H9 (cell line): ENCODE data around the gene PDPR. TPM values are rescaled to one million over a fixed set of nuclear protein-coding genes. Genes with fewer than 3 reads are reported as not detected.

Experiments
- DNase-seq: peaks from one replicate; pipeline ENCODE4 v3.0.0-alpha.2; 2017
- H2AFZ ChIP-seq: one replicate; pipeline ENCODE4 v1.6.1; 2013; ENCODE audit warnings: mild to moderate bottlenecking, low read length, control low read depth, moderate library complexity
- H2AK5ac ChIP-seq: 2 replicates; pipeline ENCODE4 v1.6.1; 2013; ENCODE audit warnings: low read length, control low read depth, mixed read lengths; ENCODE audit not compliant: insufficient read length
- H2BK120ac ChIP-seq: one replicate; pipeline ENCODE4 v1.6.1; 2013; ENCODE audit warnings: low read depth, mild to moderate bottlenecking, low read length, control low read depth, inconsistent platforms; ENCODE audit not compliant: poor library complexity, severe bottlenecking
- H2BK12ac ChIP-seq: 2 replicates; pipeline ENCODE4 v1.6.1; 2013; ENCODE audit warnings: low read length, control low read depth, mixed read lengths, low read depth; ENCODE audit not compliant: insufficient read length
- H2BK15ac ChIP-seq: 2 replicates; pipeline ENCODE4 v1.6.1; 2013; ENCODE audit warnings: low read depth, low read length, control low read depth
- H2BK20ac ChIP-seq: one replicate; pipeline ENCODE4 v1.6.1; 2013; ENCODE audit warnings: low read depth, mild to moderate bottlenecking, low read length, control low read depth, inconsistent platforms; ENCODE audit not compliant: poor library complexity, severe bottlenecking
- H2BK5ac ChIP-seq: 2 replicates; pipeline ENCODE4 v1.6.1; 2013; ENCODE audit warnings: low read length, control low read depth, mixed read lengths; ENCODE audit not compliant: insufficient read length
- H3K14ac ChIP-seq: 2 replicates; pipeline ENCODE4 v1.6.1; 2013; ENCODE audit warnings: low read length, control low read depth; ENCODE audit not compliant: insufficient read depth
- H3K18ac ChIP-seq: 2 replicates; pipeline ENCODE4 v1.6.1; 2013; ENCODE audit warnings: low read depth, mild to moderate bottlenecking, mixed read lengths, low read length, control low read depth; ENCODE audit not compliant: insufficient read length
- H3K23ac ChIP-seq: 2 replicates; pipeline ENCODE4 v1.6.1; 2013; ENCODE audit warnings: low read length, control low read depth, mixed read lengths, low read depth; ENCODE audit not compliant: insufficient read length
- H3K23me2 ChIP-seq: 2 replicates; pipeline ENCODE4 v1.6.1; 2013; ENCODE audit warnings: low read depth, mild to moderate bottlenecking, mixed read lengths, low read length, control low read depth; ENCODE audit not compliant: insufficient read length, poor library complexity, severe bottlenecking
- H3K27ac ChIP-seq: 2 replicates; pipeline ENCODE4 v1.5.1; 2013; ENCODE audit warnings: low read length, control low read depth, mixed read lengths, low read depth; ENCODE audit not compliant: insufficient read length
- H3K27me3 ChIP-seq: 2 replicates; pipeline ENCODE4 v1.6.1; 2013; ENCODE audit warnings: low read length, control low read depth, inconsistent platforms; ENCODE audit not compliant: insufficient read depth
- H3K4ac ChIP-seq: 2 replicates; pipeline ENCODE4 v1.6.1; 2013; ENCODE audit warnings: low read depth, mild to moderate bottlenecking, control low read depth, inconsistent platforms, low read length, moderate library complexity
- H3K4me1 ChIP-seq: 2 replicates; pipeline ENCODE4 v1.6.1; 2013; ENCODE audit warnings: low read length, control low read depth, inconsistent platforms; ENCODE audit not compliant: insufficient read depth
- H3K4me2 ChIP-seq: 2 replicates; pipeline ENCODE4 v1.6.1; 2013; ENCODE audit warnings: low read length, control low read depth, mixed read lengths; ENCODE audit not compliant: insufficient read length, insufficient read depth
- H3K56ac ChIP-seq: 2 replicates; pipeline ENCODE4 v1.6.1; 2013; ENCODE audit warnings: low read depth, mild to moderate bottlenecking, mixed read lengths, low read length, control low read depth; ENCODE audit not compliant: insufficient read length
- H3K79me1 ChIP-seq: 2 replicates; pipeline ENCODE4 v1.6.1; 2013; ENCODE audit warnings: low read depth, mild to moderate bottlenecking, moderate library complexity, low read length, control low read depth, inconsistent platforms; ENCODE audit not compliant: insufficient read depth, poor library complexity, severe bottlenecking
- H3K79me2 ChIP-seq: 2 replicates; pipeline ENCODE4 v1.6.1; 2013; ENCODE audit warnings: low read length, control low read depth, inconsistent platforms; ENCODE audit not compliant: insufficient read depth
- H3K9ac ChIP-seq: 2 replicates; pipeline ENCODE4 v1.6.1; 2013; ENCODE audit warnings: low read length, control low read depth, mixed read lengths; ENCODE audit not compliant: insufficient read length; ENCODE audit errors: extremely low read depth
- H3K9me3 ChIP-seq: one replicate; pipeline ENCODE4 v1.6.1; 2013; ENCODE audit warnings: low read depth, low read length, inconsistent platforms; ENCODE audit not compliant: control insufficient read depth
- H3T11ph ChIP-seq: one replicate; pipeline ENCODE4 v1.6.1; 2013; ENCODE audit warnings: mild to moderate bottlenecking, low read length, control low read depth, inconsistent platforms
- H4K20me1 ChIP-seq: one replicate; pipeline ENCODE4 v1.6.1; 2013; ENCODE audit not compliant: control insufficient read depth, insufficient read length, insufficient read depth
- H4K5ac ChIP-seq: 2 replicates; pipeline ENCODE4 v1.6.1; 2013; ENCODE audit warnings: low read depth, mild to moderate bottlenecking, mixed read lengths, low read length, control low read depth; ENCODE audit not compliant: insufficient read length
- H4K8ac ChIP-seq: replicated peaks from 2 replicates; pipeline ENCODE4 v1.6.1; 2013; ENCODE audit warnings: low read length, control low read depth, mixed read lengths, low read depth; ENCODE audit not compliant: insufficient read length
- H4K91ac ChIP-seq: 2 replicates; pipeline ENCODE4 v1.6.1; 2013; ENCODE audit warnings: low read depth, mild to moderate bottlenecking, moderate library complexity, mixed read lengths, low read length, control low read depth; ENCODE audit not compliant: insufficient read length
- H3K27ac Mint-ChIP-seq, 3 experiments: 2 replicates in 2 of 3; 3 replicates in 1 of 3; pipeline ENCODE4 v1.8.0; 2020 to 2021; ENCODE audit warnings: mixed read lengths in 3 of 3, mild to moderate bottlenecking in 1 of 3, moderate library complexity in 1 of 3
- H3K27me3 Mint-ChIP-seq: 2 replicates; pipeline ENCODE4 v1.8.0; 2021; ENCODE audit warnings: low read depth, mild to moderate bottlenecking, moderate library complexity, mixed read lengths
- H3K36me3 Mint-ChIP-seq, 3 experiments: 2 replicates in 2 of 3; 3 replicates in 1 of 3; pipeline ENCODE4 v1.8.0; 2020 to 2021; ENCODE audit warnings: low read depth in 3 of 3, mixed read lengths in 3 of 3; ENCODE audit not compliant: insufficient read depth in 1 of 3
- H3K4me1 Mint-ChIP-seq, 2 experiments: 2 replicates each; pipeline ENCODE4 v1.8.0; 2020; ENCODE audit warnings: mixed read lengths in 2 of 2
- H3K4me3 Mint-ChIP-seq, 2 experiments: 2 replicates in 1 of 2; 3 replicates in 1 of 2; pipeline ENCODE4 v1.8.0; 2020 to 2021; ENCODE audit warnings: mild to moderate bottlenecking in 2 of 2, mixed read lengths in 2 of 2, moderate library complexity in 1 of 2
- H3K9me3 Mint-ChIP-seq, 2 experiments: 2 replicates in 1 of 2; 3 replicates in 1 of 2; pipeline ENCODE4 v1.8.0; 2020; ENCODE audit warnings: mild to moderate bottlenecking in 2 of 2, mixed read lengths in 2 of 2, moderate library complexity in 1 of 2
- WGBS: extraction: QIAGEN DNeasy Blood & Tissue Kit; methylation state at CpG from one replicate; pipeline ENCODE4 v1.1.7; 2013; ENCODE audit warnings: missing lambda C conversion rate, low lambda C conversion rate, mixed read lengths; ENCODE audit not compliant: insufficient read length; ENCODE audit errors: extremely low coverage; 5-methylcytosine and 5-hydroxymethylcytosine counted together
- total RNA-seq: library from RNA; stranded (reverse); gene quantifications from 2 replicates; pipeline ENCODE4 v1.2.1, GENCODE V29; 2021
- TF ChIP-seq, protein P1 (sequence below): fragments of 200-600 bp; sonication (generic); conservative IDR thresholded peaks from 3 replicates; pipeline ENCODE4 v1.8.0; 2021; ENCODE audit warnings: antibody characterized with exemption, mild to moderate bottlenecking

PDPR gene
- total RNA-seq, 1 experiment from 2014 or later, result 37.2 TPM

DNA sequence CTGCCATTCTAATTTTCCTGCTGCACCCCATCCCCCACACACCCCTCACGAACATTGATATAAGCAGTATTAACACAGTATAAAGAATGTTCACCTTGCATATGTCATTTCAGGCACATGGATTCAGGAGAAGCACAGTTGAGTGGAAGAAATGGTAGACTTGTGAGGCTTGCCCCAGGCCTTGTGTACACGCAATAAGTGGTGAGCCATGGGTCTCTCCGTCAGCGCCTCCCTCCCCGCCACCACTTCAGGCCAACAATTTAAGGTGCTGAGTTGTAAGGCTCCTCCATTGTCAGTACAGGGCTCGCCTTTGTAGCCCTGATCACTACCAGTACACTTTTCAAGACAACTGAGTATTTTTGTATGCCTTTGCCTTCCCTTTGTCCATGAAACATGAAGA lies 47.2 kb downstream of the PDPR start:
- Histone ChIP-seq H2BK120ac (no peak overlapping the region), H3K18ac (no peak overlapping the region), H4K5ac (no peak overlapping the region), H3K27me3 (no peaks in the 10 kb centered on the region), H3K9ac (no peak overlapping the region), H3K79me1 (no peaks in the 10 kb centered on the region), H3K27ac (no peak overlapping the region), H4K8ac (no peak overlapping the region), H3K23me2 (peaks cover 2% of the 10 kb centered on the region), H3K9me3 (no peaks in the 10 kb centered on the region), H2BK20ac (no peak overlapping the region), H3K79me2 (no peaks in the 10 kb centered on the region), H2AK5ac (no peak overlapping the region), H3K4ac (no peak overlapping the region), H3K4me1 (no peaks in the 10 kb centered on the region), H2AFZ (no peak overlapping the region), H3K56ac (no peak overlapping the region), H3K4me2 (no peak overlapping the region), H4K91ac (no peak overlapping the region), H3K23ac (no peak overlapping the region), H2BK15ac (no peak overlapping the region), H2BK5ac (no peak overlapping the region), H3K14ac (no peak overlapping the region), H3T11ph (no peak overlapping the region), H2BK12ac (no peak overlapping the region), H4K20me1 (no peaks in the 10 kb centered on the region)
- Mint-ChIP-seq H3K27me3 (no peaks in the 10 kb centered on the region), H3K4me1 (peaks cover 0 to 5% of the 10 kb centered on the region in 2 experiments; a peak in 1 of 4 replicates), H3K27ac (peak overlapping the region in 2 of 3 experiments; percentile 8 to 33; a peak in 3 of 7 replicates), H3K9me3 (no peaks in the 10 kb centered on the region), H3K36me3 (peaks cover 2 to 18% (median 12%) of the 10 kb centered on the region in 3 experiments; a peak in 5 of 7 replicates), H3K4me3 (no peak overlapping the region)
- TF ChIP-seq, protein P1, sequence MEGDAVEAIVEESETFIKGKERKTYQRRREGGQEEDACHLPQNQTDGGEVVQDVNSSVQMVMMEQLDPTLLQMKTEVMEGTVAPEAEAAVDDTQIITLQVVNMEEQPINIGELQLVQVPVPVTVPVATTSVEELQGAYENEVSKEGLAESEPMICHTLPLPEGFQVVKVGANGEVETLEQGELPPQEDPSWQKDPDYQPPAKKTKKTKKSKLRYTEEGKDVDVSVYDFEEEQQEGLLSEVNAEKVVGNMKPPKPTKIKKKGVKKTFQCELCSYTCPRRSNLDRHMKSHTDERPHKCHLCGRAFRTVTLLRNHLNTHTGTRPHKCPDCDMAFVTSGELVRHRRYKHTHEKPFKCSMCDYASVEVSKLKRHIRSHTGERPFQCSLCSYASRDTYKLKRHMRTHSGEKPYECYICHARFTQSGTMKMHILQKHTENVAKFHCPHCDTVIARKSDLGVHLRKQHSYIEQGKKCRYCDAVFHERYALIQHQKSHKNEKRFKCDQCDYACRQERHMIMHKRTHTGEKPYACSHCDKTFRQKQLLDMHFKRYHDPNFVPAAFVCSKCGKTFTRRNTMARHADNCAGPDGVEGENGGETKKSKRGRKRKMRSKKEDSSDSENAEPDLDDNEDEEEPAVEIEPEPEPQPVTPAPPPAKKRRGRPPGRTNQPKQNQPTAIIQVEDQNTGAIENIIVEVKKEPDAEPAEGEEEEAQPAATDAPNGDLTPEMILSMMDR, result no peak
- no CpG with 5 or more reads among the region's 6 CpGs for WGBS
- DNase-seq, result no peak
